ENCODE measurements around the gene MOB3B.

- TF ChIP-seq CTCF (IDR thresholded peaks at IDR 0.05; ENCODE audit: low read depth, low read length, poor library complexity, severe bottlenecking) (no peak), EZH2phosphoT487 (IDR thresholded peaks at IDR 0.05; ENCODE audit: borderline replicate concordance, low read length) (no peak)
These were observed 121.1 kb downstream of the MOB3B start for GRCh38 chr9:27408482-27408881.
